DOHH2 (cell line): ENCODE data around the gene PI4K2A.

ENCODE experiments used
- H3F3A ChIP-seq: fragments of 200-600 bp; sonication (generic), shearing (Covaris generic); 2 replicates; pipeline ENCODE4 v1.6.0; 2016; ENCODE audit warnings: antibody characterized with exemption, mild to moderate bottlenecking; ENCODE audit not compliant: control insufficient read depth, insufficient read depth
- H3K27ac ChIP-seq: fragments of 200-600 bp; sonication (generic); 2 replicates; pipeline ENCODE4 v1.5.1; 2014; ENCODE audit warnings: low read depth, mild to moderate bottlenecking, low read length, moderate library complexity
- H3K27me3 ChIP-seq: fragments of 200-600 bp; sonication (generic); 2 replicates; pipeline ENCODE4 v1.6.1; 2014; ENCODE audit warnings: mild to moderate bottlenecking, low read length, mixed read lengths; ENCODE audit not compliant: control insufficient read depth
- H3K36me3 ChIP-seq: fragments of 200-600 bp; sonication (generic); 2 replicates; pipeline ENCODE4 v1.6.1; 2014; ENCODE audit warnings: mild to moderate bottlenecking, low read length, moderate library complexity, mixed read lengths; ENCODE audit not compliant: control insufficient read depth
- H3K4me1 ChIP-seq: fragments of 200-600 bp; sonication (generic); 2 replicates; pipeline ENCODE4 v1.6.1; 2014; ENCODE audit warnings: mild to moderate bottlenecking, low read length, mixed read lengths; ENCODE audit not compliant: control insufficient read depth
- H3K4me2 ChIP-seq: fragments of 200-600 bp; sonication (generic); 2 replicates; pipeline ENCODE4 v1.6.0; 2014; ENCODE audit warnings: mild to moderate bottlenecking, low read length, moderate library complexity
- H3K4me3 ChIP-seq: fragments of 200-600 bp; sonication (generic); 2 replicates; pipeline ENCODE4 v1.5.1; 2014; ENCODE audit warnings: mild to moderate bottlenecking, low read length, mixed read lengths
- H3K79me2 ChIP-seq: fragments of 200-600 bp; sonication (generic); 2 replicates; pipeline ENCODE4 v1.6.1; 2014; ENCODE audit warnings: mild to moderate bottlenecking, low read length, mixed read lengths; ENCODE audit not compliant: control insufficient read depth
- H3K9me2 ChIP-seq: fragments of 200-600 bp; sonication (generic); replicated peaks from 2 replicates; pipeline ENCODE4 v1.6.1; 2014; ENCODE audit warnings: mild to moderate bottlenecking, low read length, mixed read lengths; ENCODE audit not compliant: control insufficient read depth
- H3K9me3 ChIP-seq: fragments of 200-600 bp; sonication (generic); 2 replicates; pipeline ENCODE4 v1.6.1; 2014; ENCODE audit warnings: antibody characterized with exemption, low read length, mixed read lengths; ENCODE audit not compliant: control insufficient read depth, insufficient read depth
- H4K20me1 ChIP-seq: fragments of 200-600 bp; sonication (generic); 2 replicates; pipeline ENCODE4 v1.6.0; 2014; ENCODE audit warnings: low read depth, mild to moderate bottlenecking, antibody characterized with exemption, low read length, moderate library complexity; ENCODE audit not compliant: control insufficient read depth, insufficient read depth
- CTCF ChIP-seq: fragments of 200-600 bp; sonication (generic); IDR thresholded peaks from one replicate; pipeline ENCODE4 v1.5.1; 2014; ENCODE audit warnings: antibody characterized with exemption, mild to moderate bottlenecking, low read depth, low read length; ENCODE audit not compliant: poor library complexity, severe bottlenecking
- EZH2phosphoT487 ChIP-seq: fragments of 200-600 bp; sonication (generic); IDR thresholded peaks from 2 replicates; pipeline ENCODE4 v1.6.1; 2017; ENCODE audit warnings: borderline replicate concordance, mild to moderate bottlenecking, antibody characterized with exemption, low read length, moderate library complexity, mixed read lengths

Gene PI4K2A

GRCh38 chr10:97701438-97702069, 61.1 kb downstream of the PI4K2A start:
- Histone ChIP-seq H3K4me3 (no peak overlapping the region), H3K36me3 (no peaks in the 10 kb centered on the region), H3K4me1 (no peaks in the 10 kb centered on the region), H3K9me2 (no peaks in the 10 kb centered on the region), H4K20me1 (no peaks in the 10 kb centered on the region), H3K4me2 (no peak overlapping the region), H3K27me3 (no peaks in the 10 kb centered on the region; the same call in 1 of the 2 replicates), H3K79me2 (no peaks in the 10 kb centered on the region), H3F3A (no peaks in the 10 kb centered on the region), H3K9me3 (no peaks in the 10 kb centered on the region), H3K27ac (no peak overlapping the region)
- TF ChIP-seq EZH2phosphoT487 (no peak), CTCF (peak; percentile 79)

- no peaks in the 10 kb centered on the region for H3K36me3 ChIP-seq
Measured at GRCh38 chr10:97703398-97704067, 63.1 kb downstream of the PI4K2A start.

GRCh38 chr10:97704341-97704740, 63.9 kb downstream of the PI4K2A start:
- no peaks in the 10 kb centered on the region for H3K9me3 ChIP-seq
- no peaks in the 10 kb centered on the region for H3K9me2 ChIP-seq
- H3K36me3 ChIP-seq, result no peaks in the 10 kb centered on the region
- no peaks in the 10 kb centered on the region for H3F3A ChIP-seq
- H3K4me3 ChIP-seq, result no peak overlapping the region
- no peaks in the 10 kb centered on the region for H3K4me1 ChIP-seq
- H3K4me2 ChIP-seq, result no peak overlapping the region
- H3K27me3 ChIP-seq, result no peaks in the 10 kb centered on the region; the same call in none of the 2 replicates
- H3K27ac ChIP-seq, result no peak overlapping the region
- H3K79me2 ChIP-seq, result no peaks in the 10 kb centered on the region
- no peaks in the 10 kb centered on the region for H4K20me1 ChIP-seq
- TF ChIP-seq CTCF (no peak), EZH2phosphoT487 (no peak)

More at GRCh38 chr10:97703398-97704067, 63.1 kb downstream of the PI4K2A start:
- H3K9me2 ChIP-seq, result no peaks in the 10 kb centered on the region
- no peaks in the 10 kb centered on the region for H3K79me2 ChIP-seq
- no peaks in the 10 kb centered on the region for H3F3A ChIP-seq
- no peak for TF ChIP-seq EZH2phosphoT487
- TF ChIP-seq CTCF, result no peak
- H3K9me3 ChIP-seq, result no peaks in the 10 kb centered on the region
- H3K4me1 ChIP-seq, result no peaks in the 10 kb centered on the region
- no peak overlapping the region for H3K4me2 ChIP-seq
- H3K27me3 ChIP-seq, result no peaks in the 10 kb centered on the region; the same call in none of the 2 replicates
- H3K4me3 ChIP-seq, result no peak overlapping the region
- no peak overlapping the region for H3K27ac ChIP-seq
- H4K20me1 ChIP-seq, result no peaks in the 10 kb centered on the region
